DND-41 (cell line): ENCODE results near the gene DAB1.

Experiments used
- ATAC-seq: fragments of 200-7000 bp; cut with Tn5 transposase; 3 replicates; pipeline ENCODE4 v1.9.1; 2021; ENCODE audit warnings: low read depth; ENCODE audit not compliant: insufficient read depth
- DNase-seq: peaks from one replicate; pipeline ENCODE4 v3.0.0-alpha.2; 2020
- H2AFZ ChIP-seq: 2 replicates; pipeline ENCODE4 v1.6.0; 2012; ENCODE audit warnings: low read depth, low read length
- H3K27ac ChIP-seq: 2 replicates; pipeline ENCODE4 v1.5.1; 2012; ENCODE audit warnings: low read length, inconsistent platforms
- H3K27me3 ChIP-seq: fragments of 200-600 bp; sonication (generic); 2 replicates; pipeline ENCODE4 v1.6.0; 2012; ENCODE audit warnings: low read length, mild to moderate bottlenecking, inconsistent platforms; ENCODE audit not compliant: insufficient read depth, poor library complexity
- H3K36me3 ChIP-seq: 2 replicates; pipeline ENCODE4 v1.5.1; 2012; ENCODE audit warnings: low read length, inconsistent platforms; ENCODE audit not compliant: insufficient read depth
- H3K4me1 ChIP-seq: 2 replicates; pipeline ENCODE4 v1.5.1; 2012; ENCODE audit warnings: mild to moderate bottlenecking, low read length; ENCODE audit not compliant: insufficient read depth
- H3K4me2 ChIP-seq: 2 replicates; pipeline ENCODE4 v1.6.0; 2012; ENCODE audit warnings: mild to moderate bottlenecking, moderate library complexity, low read length, inconsistent platforms; ENCODE audit not compliant: insufficient read depth
- H3K4me3 ChIP-seq, 2 experiments: fragments of 200-600 bp in 1 of 2; shearing (Covaris generic) in 1 of 2; 2 replicates each; pipeline ENCODE4 v1.5.1; 2012 to 2016; ENCODE audit warnings: inconsistent platforms in 2 of 2, low read length in 2 of 2, mild to moderate bottlenecking in 2 of 2, low read depth in 1 of 2, moderate library complexity in 1 of 2
- H3K79me2 ChIP-seq: 2 replicates; pipeline ENCODE4 v1.6.0; 2012; ENCODE audit warnings: low read length, inconsistent platforms; ENCODE audit not compliant: insufficient read depth
- H3K9ac ChIP-seq: 2 replicates; pipeline ENCODE4 v1.6.0; 2012; ENCODE audit warnings: low read depth, mild to moderate bottlenecking, inconsistent platforms, low read length, moderate library complexity
- H3K9me3 ChIP-seq: 2 replicates; pipeline ENCODE4 v1.5.1; 2012; ENCODE audit warnings: low read length, moderate library complexity, mild to moderate bottlenecking, inconsistent platforms; ENCODE audit not compliant: insufficient read depth, severe bottlenecking
- H4K20me1 ChIP-seq: 2 replicates; pipeline ENCODE4 v1.6.0; 2012; ENCODE audit warnings: low read length; ENCODE audit not compliant: insufficient read depth
- CTCF ChIP-seq: IDR thresholded peaks from 2 replicates; pipeline ENCODE4 v1.5.1; 2012; ENCODE audit warnings: borderline replicate concordance, low read length, moderate library complexity, mild to moderate bottlenecking; ENCODE audit not compliant: poor library complexity, severe bottlenecking; ENCODE audit errors: extremely low read depth
- EZH2 ChIP-seq: IDR thresholded peaks from 3 replicates; pipeline ENCODE4 v1.6.1; 2012; ENCODE audit warnings: borderline replicate concordance, low read depth, mild to moderate bottlenecking, moderate library complexity, low read length, inconsistent platforms; ENCODE audit not compliant: severe bottlenecking

Gene DAB1

GRCh38 chr1:56992318-56993125, 431.3 kb downstream of the DAB1 start:
- H4K20me1 ChIP-seq: no peaks in the 10 kb centered on the region
- no peaks in the 10 kb centered on the region for H3K27me3 ChIP-seq
- no peaks in the 10 kb centered on the region for H3K79me2 ChIP-seq
- ATAC-seq: no peak
- DNase-seq: no peak
- H3K36me3 ChIP-seq: no peaks in the 10 kb centered on the region
- H2AFZ ChIP-seq: no peak overlapping the region
- H3K9me3 ChIP-seq: no peaks in the 10 kb centered on the region
- no peak overlapping the region for H3K27ac ChIP-seq
- H3K9ac ChIP-seq: no peak overlapping the region
- no peak overlapping the region for H3K4me3 ChIP-seq
- H3K4me1 ChIP-seq: no peaks in the 10 kb centered on the region
- no peak overlapping the region for H3K4me2 ChIP-seq
- TF ChIP-seq EZH2 (no peak), CTCF (no peak)

GRCh38 chr1:56991576-56991975, 432.3 kb downstream of the DAB1 start:
- H2AFZ ChIP-seq: no peak overlapping the region
- DNase-seq: no peak
- H3K27ac ChIP-seq: no peak overlapping the region
- no peaks in the 10 kb centered on the region for H3K27me3 ChIP-seq
- H3K4me3 ChIP-seq: no peak overlapping the region
- H3K36me3 ChIP-seq: no peaks in the 10 kb centered on the region
- no peak overlapping the region for H3K4me2 ChIP-seq
- ATAC-seq: no peak
- H3K9ac ChIP-seq: no peak overlapping the region
- no peaks in the 10 kb centered on the region for H3K9me3 ChIP-seq
- no peaks in the 10 kb centered on the region for H3K79me2 ChIP-seq
- no peaks in the 10 kb centered on the region for H4K20me1 ChIP-seq
- no peak for TF ChIP-seq CTCF
- TF ChIP-seq EZH2: no peak
- H3K4me1 ChIP-seq: no peaks in the 10 kb centered on the region

DNA sequence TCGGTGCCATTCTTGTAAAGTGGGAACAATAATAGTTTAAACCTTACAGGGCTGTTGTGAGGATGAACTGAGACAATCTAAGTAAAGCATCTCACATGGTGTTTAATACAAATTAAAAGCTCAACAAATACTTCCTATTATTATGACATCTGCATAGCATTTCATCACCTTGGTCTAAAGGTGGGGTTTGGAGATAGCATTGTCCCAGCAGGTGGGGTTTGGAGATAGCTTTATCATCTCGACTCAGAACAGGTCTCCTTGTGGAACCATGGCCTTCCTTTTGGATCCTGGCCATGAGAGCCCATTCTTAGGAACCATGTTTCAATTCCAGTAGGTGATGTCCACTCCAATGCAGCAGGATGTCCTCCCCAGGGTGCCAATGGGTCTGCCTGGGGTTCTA, 437.5 kb downstream of the DAB1 start:
- ATAC-seq: no peak
- Histone ChIP-seq H3K4me1 (no peaks in the 10 kb centered on the region), H3K36me3 (no peaks in the 10 kb centered on the region), H3K27ac (no peak overlapping the region), H3K9ac (no peak overlapping the region), H3K27me3 (no peaks in the 10 kb centered on the region), H3K79me2 (no peaks in the 10 kb centered on the region), H2AFZ (no peak overlapping the region), H3K4me3 (no peak overlapping the region), H3K9me3 (no peaks in the 10 kb centered on the region), H3K4me2 (no peak overlapping the region), H4K20me1 (no peaks in the 10 kb centered on the region)
- DNase-seq: no peak
- no peak for TF ChIP-seq CTCF
- no peak for TF ChIP-seq EZH2

GRCh38 chr1:56985857-56986256, 438.0 kb downstream of the DAB1 start:
- DNase-seq (no peak), ATAC-seq (no peak)
- no peaks in the 10 kb centered on the region for H3K36me3 ChIP-seq
- no peak overlapping the region for H3K4me3 ChIP-seq
- H3K79me2 ChIP-seq: no peaks in the 10 kb centered on the region
- H3K9ac ChIP-seq: no peak overlapping the region
- no peak overlapping the region for H3K4me2 ChIP-seq
- H3K27ac ChIP-seq: no peak overlapping the region
- no peaks in the 10 kb centered on the region for H3K4me1 ChIP-seq
- H3K27me3 ChIP-seq: no peaks in the 10 kb centered on the region
- no peaks in the 10 kb centered on the region for H4K20me1 ChIP-seq
- no peaks in the 10 kb centered on the region for H3K9me3 ChIP-seq
- no peak overlapping the region for H2AFZ ChIP-seq
- TF ChIP-seq EZH2 (no peak), CTCF (no peak)
